ENCODE results near the gene STK32B.
A peak's percentile ranks its signal among the peaks of the same experiment; 100 is the strongest.
"Not testable (repeated sequence)": the region's sequence is repeated elsewhere in the genome, so short reads cannot be mapped to it uniquely, and the experiment has no call there.

STK32B gene

DNA sequence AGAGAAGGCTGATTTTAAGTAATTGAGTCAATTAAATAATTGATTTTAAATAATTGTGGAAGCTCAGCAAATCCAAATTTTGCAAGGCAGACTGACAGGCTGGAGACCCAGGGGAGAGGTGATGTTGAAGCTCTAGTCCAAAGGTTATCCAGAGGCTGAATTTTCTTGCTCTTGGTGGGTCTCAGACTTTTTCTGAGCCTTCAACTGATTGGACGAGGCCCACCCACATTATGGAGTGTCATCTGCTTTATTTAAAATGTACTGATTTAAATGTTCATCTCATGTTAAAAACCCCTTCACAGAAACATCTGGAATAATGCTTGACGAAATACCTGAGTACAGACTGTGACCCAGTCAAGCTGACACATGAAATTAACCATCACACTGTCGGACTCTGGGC, 20.4 kb upstream of the STK32B start:
- DNase-seq, result no peak

DNA sequence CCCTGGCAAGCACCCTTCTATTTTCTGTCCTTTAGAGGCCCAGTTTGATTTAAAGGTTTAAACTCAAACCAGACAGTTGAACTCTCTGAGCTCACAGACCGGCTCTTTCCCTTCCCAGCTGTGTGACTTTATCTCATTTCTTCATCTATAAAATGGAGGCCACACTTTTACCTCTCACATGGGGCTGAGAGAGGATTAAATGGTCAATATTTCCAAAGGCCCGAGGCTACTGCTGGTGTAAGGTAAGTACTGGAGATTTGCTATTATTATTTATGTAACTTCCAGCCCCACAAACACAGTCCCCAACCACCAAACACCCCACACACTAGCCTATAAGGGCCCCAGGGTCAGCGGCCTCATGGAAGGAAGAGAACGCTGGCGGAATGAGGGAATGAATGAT, 18.5 kb upstream of the STK32B start:
- no peak for DNase-seq

DNA sequence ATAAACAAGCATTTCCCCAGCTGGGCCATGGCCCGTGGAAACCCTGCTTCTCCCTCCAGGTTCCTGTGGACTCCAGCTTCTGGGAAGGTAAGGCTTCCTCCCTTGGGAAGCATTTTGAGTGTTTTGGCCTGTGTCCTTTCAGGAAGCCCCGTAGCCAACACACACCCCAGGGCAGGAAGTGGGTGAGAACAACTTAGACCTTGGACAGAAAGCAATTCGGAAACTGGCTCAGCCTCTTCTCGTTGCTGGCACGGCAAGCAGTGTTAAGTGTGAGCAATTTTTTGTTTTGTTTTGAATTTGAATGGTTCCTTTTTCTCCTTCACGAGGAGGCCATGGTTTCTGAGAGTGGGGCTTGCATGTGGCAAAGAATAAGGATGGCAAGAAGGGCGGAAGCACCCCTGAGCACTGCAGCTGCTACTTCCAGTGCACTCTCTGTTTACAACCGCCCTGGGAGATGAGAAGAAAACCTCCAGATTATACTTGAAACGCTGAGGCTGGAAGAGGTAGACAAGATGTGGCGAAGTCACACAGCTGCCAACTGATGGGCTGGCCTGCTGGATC, 17.9 kb upstream of the STK32B start:
- DNase-seq, result peak; percentile 32 to 72 (median 56)

DNA sequence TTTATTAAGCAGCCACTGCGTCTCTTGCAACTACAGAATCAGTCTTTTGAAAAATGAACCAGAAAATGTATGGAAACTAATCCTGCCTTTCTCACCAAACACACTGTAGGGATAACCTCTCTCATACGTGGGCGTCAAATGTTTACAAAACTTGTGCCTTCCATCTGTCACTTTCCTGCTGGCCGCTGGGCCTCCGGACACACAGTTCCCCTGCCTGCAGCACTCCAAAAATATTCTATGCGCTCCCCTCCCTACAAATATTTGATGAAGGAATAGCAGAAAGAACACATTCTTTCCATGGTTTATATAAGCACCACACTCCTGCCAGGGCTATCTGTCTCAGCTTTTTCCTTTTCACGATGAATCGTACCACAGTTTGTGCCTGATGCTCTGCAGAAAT, 17.1 kb upstream of the STK32B start:
- DNase-seq, result peak in 1 of 4 experiments; percentile 13

DNA sequence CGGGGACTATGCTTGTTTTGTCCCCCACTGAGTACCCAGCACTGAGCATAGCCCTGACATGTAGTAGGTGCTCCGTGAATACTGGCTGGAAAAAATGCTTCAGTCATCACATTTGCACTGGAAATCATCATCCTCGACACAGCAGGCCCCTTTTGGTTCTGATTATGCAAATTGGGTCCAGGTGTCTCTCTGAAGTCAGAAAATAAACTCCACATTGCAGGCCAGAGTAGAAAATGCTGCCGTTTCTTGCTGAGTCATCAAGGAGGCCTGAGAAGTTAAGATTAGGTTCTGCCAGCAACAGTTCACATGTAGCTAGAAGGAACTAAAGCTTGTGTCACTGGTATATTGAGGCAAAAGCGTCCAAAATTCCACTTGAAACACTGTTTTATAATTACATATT, 15.0 kb upstream of the STK32B start:
- no peak for DNase-seq

DNA sequence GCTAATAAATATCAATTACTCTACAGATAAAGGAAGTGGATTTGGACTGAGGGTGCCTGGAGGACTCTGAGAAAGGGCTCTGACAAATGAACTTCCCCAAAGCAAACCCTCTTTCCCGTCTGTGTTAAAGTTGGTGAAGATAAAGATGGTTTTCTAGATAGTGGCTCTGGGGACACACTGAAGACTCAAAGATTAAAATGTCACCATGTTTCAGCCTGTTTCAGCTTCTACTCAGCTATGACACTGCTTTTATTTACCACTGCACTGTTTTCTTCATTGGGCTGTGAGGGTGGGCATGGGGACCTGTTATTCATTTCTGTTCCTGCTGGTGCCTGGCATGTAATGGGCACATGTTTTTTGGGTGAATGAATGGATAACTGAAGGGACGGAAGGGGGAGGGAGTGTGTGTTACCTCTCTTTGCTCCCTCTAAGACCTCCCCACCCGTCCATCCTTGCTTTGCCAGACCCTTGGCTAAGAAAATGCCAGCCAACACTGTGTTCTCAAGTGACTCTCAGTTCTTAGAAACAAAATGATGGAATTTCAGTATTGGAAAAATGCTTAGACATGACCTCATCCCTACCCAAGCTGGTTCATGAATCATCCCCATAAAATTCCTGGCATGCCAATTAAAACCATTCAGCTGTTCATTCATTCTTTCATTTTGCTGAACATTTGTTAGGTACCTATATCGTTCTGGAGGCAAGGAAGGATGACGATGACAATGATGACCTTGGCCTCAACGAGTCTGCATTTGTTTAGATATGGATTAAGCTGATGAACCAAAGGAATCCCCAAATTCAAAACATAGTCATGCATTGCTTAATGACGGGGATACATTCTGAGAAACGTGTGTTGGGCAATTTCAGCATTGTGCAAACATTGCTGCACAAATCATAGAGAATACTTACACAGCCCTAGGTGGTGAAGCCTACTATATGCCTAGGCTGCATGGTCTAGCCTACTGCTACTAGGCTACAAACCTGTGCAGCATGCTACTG, 13.4 kb upstream of the STK32B start:
- peak; percentile 69 to 82 (median 74) for DNase-seq

DNA sequence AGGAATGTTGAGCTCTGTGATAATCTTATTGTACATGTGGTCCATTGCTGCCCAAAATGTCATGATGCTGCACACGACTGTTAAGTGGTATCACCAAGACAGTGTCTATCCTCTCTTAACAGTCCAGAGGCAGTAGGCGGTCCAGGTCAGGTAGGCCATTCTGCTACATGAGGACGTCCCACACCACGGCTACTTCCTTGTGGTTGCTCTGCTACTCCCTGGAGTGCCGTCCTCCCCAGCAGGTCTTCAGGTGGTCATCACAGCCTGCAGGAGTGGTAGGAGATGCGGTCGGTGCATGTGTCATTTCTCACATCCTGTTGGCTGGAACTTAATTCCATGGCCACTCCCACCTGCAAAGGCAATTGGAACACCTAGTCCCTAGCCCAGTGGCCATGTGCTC, 11.5 kb upstream of the STK32B start:
- no peak for DNase-seq

DNA sequence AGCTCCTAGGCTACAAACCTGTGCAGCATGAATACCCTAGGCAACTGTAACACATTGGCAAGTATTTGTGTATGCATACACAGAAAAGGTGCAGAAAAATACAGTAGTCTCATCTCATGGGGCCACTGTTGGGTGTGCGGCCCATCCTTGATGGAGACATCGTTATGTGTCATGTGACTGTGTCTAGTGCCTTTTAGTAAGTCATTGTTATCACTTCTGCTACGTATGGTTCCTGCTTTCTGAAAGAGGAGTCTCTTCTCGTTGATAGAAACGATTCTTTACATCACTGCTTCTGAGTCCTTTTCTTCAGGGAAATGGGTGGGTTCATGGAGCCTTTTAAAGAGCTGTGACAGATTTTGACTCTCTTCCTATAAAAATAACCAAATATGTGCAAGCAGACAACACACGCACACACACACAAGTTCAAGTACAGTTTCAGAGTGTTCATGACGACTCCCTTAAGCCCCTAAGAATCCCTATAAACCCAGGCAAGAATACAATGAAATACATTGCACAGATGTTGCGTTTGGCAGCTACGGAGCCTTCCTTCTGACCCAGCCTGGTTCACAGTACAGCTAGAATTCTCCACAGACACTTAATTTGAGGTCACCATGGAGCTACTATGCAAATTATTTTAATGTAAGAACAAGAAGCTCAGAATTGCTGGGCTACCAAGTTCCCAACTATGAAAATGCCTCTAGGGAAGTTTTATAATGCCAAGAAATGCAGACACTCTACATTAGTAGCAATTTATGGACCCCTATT, 10.2 kb upstream of the STK32B start:
- peak; percentile 18 to 52 (median 32) for DNase-seq

DNA sequence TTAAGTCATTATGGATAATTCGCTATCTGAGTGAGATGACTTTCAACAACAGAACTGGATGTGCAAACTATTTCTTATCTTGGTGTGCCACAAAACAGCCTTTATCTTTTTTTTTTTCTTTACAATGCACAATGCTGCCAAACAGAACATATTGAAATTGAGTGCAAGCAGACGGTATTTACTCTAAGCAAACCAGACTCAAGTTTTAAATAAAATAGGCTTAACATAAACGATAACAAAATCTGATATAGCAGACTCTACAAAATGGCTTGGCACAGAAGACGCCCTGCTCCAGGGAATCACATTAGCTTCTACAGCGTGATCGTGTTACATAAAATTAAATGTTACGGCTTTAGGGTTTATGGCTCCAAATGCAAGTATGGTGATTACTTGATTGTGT, 9.6 kb upstream of the STK32B start:
- DNase-seq, result no peak

DNA sequence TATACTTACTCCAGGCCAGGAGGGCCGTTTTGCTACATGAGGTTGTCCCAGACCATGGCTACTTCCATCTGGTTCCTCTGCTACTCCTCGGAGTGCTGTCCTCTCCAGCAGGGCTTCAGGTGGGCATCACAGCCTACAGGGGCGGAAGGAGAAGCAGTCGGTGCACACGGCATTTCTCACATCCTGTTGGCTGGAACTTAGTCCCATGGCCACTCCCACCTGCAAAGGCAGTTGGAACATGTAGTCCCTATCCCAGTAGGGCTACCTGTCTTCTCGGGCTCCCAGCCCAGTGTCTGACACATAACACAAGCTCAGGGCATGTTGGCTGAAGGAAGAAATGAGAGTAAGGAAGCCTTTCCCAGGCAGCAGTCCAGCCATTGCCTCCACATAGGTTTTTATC, 7.7 kb upstream of the STK32B start:
- DNase-seq, result no peak

DNA sequence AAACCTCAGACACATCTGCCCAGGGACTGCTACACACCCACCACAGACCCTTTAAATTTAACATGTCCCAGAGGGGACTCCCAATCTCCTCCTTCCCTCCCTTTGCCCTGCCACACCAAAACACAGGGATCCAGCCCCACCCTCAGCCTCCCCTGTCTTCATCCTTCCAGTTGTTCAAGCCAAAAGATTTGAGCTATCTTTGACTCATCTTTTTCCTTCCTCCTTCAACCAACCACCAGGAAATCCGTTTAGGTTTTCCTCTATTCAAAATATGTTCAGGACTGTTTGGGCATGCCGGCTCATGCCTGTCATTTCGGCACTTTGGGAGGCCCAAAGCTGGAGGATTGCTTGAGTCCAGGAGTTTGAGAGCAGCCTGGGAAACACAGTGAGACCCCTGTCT, 6.9 kb upstream of the STK32B start:
- no peak for DNase-seq

DNA sequence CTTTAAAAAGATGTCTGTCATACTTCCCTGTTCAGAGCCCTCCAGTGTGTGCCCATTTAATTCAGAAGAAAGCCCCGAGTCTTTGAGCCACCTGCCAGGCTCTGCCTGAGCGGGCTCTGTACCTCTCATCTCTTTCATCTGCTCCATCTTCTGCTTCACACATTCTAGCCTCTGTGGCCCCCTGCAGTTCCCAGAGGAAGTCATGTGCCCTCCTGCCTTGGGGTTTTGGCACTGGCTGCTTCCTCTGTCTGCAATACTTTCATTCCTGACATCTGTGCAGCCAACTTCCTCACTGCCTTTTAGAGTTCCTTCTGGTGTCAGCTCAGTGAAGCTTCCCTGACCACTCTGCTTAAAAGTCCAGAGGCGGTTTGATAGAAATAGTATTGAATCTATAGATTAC, 6.2 kb upstream of the STK32B start:
- DNase-seq, result peak; percentile 76 to 90 (median 82)

DNA sequence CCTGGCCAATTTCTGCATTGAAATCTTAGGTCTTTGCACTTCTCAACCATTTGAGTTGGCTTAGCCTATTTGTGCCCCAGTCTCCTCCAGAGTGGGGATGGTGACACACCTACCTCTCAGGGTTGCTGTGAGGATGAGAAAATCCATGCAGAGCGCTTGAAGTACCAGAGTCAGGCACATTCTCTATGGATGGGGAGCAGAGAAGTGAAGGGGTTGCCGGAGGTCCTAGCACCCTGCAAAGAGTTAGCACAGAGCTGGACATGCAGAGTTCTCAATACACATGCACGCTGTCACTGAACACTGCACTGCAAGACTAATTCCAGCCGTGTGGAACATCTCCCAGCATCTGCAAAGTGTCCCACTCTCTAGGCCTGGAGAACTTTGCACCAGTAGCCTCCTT, 2.6 kb upstream of the STK32B start:
- DNase-seq, result no peak

DNA sequence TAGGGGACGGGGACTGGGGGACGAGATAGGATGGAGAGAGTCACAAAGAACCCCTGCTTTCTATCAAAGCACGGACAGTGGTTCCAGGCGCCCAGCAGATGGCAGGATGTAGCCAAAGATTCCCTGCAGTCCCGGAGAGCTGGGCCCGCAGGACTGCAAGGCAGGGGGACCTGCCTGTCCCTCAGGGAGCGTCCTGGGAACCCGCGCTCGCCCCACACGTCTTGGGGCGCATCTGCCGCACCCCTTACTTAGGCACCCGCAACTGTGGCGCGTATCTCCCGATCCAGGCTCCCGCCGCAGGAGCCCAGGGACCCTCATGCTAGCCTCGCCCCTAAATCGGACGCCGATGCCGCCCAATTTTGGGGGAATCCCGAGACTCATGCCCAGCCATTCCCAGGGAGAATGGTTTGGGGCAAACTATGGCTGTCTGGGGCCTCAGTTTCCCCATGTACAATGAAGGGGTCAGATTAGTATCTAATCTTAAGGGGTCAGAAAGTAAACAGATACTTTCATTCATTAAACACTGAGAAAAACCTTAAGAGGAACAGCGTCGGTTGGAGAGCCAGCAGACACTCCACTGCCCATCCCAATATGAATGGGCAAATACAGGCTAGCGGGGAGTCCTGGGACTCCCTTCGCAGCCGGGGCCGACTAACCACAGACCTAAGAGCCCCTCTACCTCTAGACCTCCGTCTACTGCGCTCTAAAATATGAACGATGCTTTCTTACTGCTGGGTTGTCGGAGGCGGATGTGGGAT, 581 bp upstream of the STK32B start:
- DNase-seq, result peak; percentile 79 to 89 (median 86)

DNA sequence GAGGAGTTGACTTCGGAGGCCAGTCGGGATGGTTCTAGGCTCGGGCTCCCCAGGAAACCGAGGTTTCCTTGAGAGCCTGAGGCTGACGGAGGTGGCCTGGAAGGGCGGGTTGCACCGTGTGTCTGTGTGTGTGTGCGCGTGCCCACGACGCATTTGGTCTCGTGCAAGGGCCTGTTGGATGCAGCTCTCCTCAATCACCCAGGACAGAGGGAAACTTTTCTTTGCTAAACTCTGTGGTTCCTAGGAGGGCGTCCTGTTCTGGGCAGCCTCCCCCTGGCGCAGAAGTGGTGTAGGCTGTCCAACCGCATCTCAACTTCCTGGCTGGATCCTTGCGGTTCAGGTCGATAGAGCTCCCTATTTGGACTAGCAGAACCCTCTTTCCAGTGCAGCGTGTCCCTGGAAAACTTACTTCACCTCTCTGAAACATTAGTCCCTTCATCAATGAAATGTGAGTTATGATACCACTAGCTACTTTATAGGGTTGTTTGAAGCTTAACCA, 973 bp downstream of the STK32B start:
- no peak for DNase-seq

DNA sequence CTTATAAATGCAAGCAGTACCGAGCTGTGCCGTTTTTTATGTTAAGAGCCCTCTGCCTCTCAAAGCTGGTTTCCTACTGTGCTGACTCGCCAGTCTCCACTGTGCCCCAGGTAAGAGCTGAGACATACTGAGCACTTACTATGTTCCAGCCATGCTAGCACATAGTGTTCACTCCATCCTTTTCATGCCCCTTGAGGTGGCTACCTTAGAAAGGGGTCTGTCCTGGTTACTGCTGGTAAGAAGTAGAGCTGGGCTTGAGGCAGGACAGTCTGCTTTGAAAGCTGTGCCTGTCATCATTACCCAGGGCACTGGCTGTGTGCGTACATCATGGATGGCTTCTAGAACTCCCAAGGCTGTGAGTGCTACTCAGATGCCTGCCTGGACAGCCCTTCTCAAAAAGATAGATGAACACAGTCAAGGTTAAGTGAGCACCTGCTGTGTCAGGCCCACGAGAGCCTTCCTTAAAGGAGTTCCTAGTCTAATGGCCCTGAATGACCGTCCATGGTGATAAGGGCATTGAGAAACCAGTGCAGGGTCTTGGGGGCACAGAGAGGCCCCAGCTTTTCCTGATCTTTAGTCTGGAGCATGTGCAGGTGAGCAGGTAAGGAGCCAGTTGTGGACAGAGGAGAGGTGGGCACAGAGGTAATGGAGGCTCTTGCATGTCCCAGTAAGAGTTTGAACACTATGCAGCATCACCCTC, 1.6 kb downstream of the STK32B start:
- DNase-seq, result no peak

DNA sequence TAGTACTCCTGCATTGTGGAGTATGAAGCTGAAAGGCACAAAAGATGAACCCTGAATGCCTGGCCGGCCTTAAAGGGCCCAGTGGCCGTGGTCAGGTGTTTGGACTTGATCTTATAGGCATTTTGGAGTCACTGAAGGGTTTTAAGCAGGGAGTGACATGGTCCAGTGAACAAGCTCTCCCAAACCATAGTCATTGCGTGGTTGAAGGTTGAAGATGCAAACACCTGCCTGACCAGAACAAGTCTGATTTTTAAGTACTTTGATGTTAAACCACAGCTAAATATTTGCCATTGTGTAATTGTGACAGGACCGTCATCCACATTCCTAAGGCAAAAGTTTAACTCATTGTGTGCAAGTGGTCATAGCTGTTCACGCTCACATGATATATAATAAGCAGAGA, 3.3 kb downstream of the STK32B start:
- no peak for DNase-seq

DNA sequence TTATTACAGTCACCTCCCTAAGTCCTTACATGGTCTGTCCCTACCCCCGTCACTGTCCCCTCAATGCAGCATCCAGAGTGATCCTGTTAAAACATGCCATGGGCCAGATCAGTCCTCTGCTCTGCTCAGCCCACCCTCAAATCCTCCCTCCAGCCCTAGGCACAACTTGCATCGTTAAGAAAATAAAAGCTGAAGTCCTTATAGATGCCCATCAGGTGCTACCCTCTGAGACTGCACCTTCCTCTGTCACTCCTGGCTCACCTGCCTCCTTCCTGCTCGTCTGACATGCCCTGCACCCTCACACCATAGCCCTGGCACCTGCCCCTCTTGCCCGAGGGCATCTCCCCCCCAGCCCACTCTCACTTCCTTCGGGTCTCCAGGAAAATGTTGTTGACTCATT, 4.1 kb downstream of the STK32B start:
- no peak for DNase-seq

DNA sequence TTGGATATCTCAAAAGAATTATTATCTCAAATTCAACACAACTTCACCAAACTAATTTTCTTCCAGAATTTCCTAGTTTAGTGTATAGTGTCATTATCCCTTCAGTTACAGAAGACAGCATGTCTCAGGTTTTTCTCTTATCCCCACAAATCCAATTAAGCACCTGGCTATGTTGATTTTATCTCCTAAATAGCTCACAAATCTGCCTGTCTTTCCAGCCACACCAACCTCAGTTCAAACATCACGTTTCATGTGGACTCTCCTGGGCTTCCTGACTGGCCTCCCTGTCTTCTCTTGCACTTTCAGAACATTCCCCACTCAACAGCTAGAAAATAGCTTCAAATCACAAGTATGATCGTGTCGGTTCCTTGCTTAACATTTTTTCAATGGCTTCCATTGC, 14.8 kb downstream of the STK32B start:
- DNase-seq, result no peak

DNA sequence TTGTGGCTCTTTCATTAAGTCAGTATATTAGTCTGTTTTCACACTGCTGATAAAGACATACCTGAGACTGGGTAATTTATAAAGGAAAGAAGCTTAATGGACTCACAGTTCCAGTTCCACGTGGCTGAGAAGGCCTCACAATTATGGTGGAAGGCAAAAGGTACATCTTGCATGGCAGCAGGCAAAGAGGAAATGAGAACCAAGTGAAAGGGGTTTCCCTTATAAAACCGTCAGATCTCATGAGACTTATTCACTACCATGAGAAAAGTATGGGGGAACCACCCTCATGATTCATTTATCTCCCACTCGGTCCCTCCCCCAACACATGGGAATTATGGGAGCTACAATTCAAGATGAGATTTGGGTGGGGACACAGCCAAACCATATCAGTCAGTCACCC, 15.7 kb downstream of the STK32B start:
- not testable (repeated sequence) for DNase-seq

DNA sequence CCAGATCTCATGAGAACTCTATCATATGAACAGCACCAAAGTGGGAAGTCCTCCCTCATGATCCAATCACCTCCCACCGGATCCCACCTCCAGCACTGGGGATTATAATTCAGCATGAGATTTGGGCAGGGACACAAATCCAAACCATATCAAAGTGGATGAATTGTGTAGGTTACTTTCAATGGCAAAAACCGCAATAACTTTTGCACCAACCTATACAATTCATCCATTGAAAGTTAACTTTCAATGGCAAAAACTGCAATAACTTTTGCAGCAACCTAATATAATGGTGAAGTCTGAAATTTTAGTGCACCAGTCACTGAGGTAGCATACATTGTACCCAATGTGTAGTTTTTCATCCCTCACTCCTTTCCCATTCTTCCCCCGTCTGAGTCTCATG, 16.6 kb downstream of the STK32B start:
- no peak for DNase-seq

DNA sequence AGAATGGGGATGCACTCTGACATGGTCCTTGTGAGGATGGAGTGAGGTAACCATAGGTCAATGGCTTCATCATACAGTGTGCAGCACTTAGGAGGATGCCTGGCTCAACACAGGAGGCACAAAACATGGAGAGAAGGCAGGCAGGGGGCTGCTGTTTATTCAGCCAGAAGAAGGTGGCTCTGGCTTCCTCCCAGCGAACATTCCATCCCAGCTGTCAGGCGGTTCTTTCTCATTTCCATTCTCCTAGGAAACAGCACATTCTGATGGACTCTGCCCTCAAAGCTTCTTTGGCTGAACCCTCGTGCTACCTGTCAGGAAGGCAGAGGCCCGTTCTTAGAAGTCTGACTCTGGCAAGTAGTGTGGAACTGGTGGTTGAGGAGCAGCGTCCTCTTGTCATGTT, 18.6 kb downstream of the STK32B start:
- DNase-seq, result no peak
